Smooth muscle cell (in vitro differentiated cells): ENCODE measurements around the gene NBPF12. TPM values are rescaled to one million over a fixed set of nuclear protein-coding genes. Genes with fewer than 3 reads are reported as not detected.

Experiments used
- polyA plus RNA-seq: library from polyadenylated mRNA; unstranded; fragments of >200 nt; fragmentation: Nextera tagmentation; extraction: Ambion mirVana; gene quantifications from 2 replicates; pipeline ENCODE4 v1.2.1, GENCODE V29; 2016
- total RNA-seq: library from RNA; depleted of rRNA; stranded (reverse); fragments of >200 nt; gene quantifications from 2 replicates; pipeline ENCODE4 v1.2.3, GENCODE V29; 2014

The NBPF12 gene
- total and polyA plus RNA-seq, 2 experiments from 2014 or later: 2.8 to 5.4 TPM

Other genes starting within 250 kb of the NBPF12 start
- gene PRKAB2, start 234.1 kb downstream of the NBPF12 start, total RNA-seq: 50.8 and 54.5 TPM in 2 replicates
- gene PRKAB2, start 234.1 kb downstream of the NBPF12 start, polyA plus RNA-seq: 22.9 and 28.1 TPM in 2 replicates